T-helper 17 cell (primary cell): ENCODE data around the gene PTPRT. TPM values are rescaled to one million over a fixed set of nuclear protein-coding genes. Genes with fewer than 3 reads are reported as not detected.

Experiments
- ATAC-seq: fragments of 150-1000 bp; cut with Tn5 transposase; 2 replicates; pipeline ENCODE4 v1.10.0; 2021; ENCODE audit warnings: mild to moderate bottlenecking, moderate library complexity
- DNase-seq, 3 donors: peaks; one replicate each; pipeline versions ENCODE4 v3.0.0 to v3.0.0-alpha.2; 2020 to 2021
- H3K9me3 ChIP-seq: one replicate; pipeline ENCODE4 v1.7.0; 2013; ENCODE audit warnings: low read length, mild to moderate bottlenecking; ENCODE audit not compliant: control insufficient read depth, poor library complexity, severe bottlenecking
- H3K27ac Mint-ChIP-seq: one replicate; pipeline ENCODE4 v1.8.0; 2022; ENCODE audit warnings: mild to moderate bottlenecking, moderate library complexity, mixed read lengths
- H3K27me3 Mint-ChIP-seq: one replicate; pipeline ENCODE4 v1.8.0; 2022; ENCODE audit warnings: mixed read lengths
- H3K36me3 Mint-ChIP-seq: one replicate; pipeline ENCODE4 v1.8.0; 2022; ENCODE audit warnings: low read depth, mixed read lengths
- H3K4me1 Mint-ChIP-seq: one replicate; pipeline ENCODE4 v1.8.0; 2022; ENCODE audit warnings: mild to moderate bottlenecking, mixed read lengths
- H3K4me3 Mint-ChIP-seq: one replicate; pipeline ENCODE4 v1.8.0; 2022; ENCODE audit warnings: mild to moderate bottlenecking, moderate library complexity, mixed read lengths
- total RNA-seq, 4 donors: library from RNA in 2 of 4; stranded (reverse) in 2 of 4; gene quantifications; one replicate each; pipeline ENCODE4 v1.2.3 and lab custom pipeline; 2022 to 2026

The PTPRT gene
- total RNA-seq, 2 donors from 2014 or later, result not detected

DNA sequence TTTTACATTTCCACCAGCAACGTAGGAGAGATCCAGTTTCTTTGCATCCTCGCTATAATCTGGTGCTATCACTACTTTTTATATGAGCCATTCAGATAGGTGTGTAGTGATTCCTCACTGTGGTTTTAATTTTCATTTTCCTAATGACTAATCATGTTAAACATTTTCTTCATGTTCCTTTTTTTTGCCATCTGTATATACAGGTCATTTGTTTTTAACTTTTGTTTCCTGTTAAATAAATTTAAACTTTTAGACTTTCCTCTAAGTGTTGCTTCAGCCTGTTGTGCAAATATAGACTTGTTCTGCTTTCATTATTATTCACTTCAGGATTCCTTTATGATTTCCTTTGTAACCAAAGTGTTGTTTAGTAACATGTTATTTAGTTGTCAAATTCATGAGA lies 697.4 kb downstream of the PTPRT start:
- no peaks in the 10 kb centered on the region for H3K27me3 Mint-ChIP-seq
- no peak for ATAC-seq
- no peaks in the 10 kb centered on the region for H3K4me1 Mint-ChIP-seq
- no peak overlapping the region for H3K4me3 Mint-ChIP-seq
- no peak overlapping the region for H3K27ac Mint-ChIP-seq
- no peaks in the 10 kb centered on the region for H3K9me3 ChIP-seq
- no peaks in the 10 kb centered on the region for H3K36me3 Mint-ChIP-seq
- DNase-seq, result no peak

DNA sequence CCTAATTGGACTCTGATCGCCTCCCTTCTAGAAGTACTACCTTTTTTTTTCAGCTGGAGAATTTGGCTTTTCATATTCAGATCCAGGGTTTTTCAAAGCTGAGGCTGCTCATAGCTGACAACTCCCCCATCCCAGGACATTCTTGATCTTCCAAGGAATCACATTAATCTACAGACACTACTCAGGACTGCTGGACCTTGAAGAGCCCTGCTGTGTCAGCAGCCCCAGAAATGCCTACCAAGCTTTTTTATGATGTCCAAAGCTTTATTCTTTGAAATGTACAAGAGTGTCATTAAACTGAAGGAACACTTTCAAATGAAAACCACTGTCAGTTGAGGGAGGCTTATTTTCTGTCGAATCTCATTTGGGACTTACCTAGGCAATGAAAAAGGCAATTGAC lies 704.1 kb downstream of the PTPRT start:
- H3K27ac Mint-ChIP-seq, result no peak overlapping the region
- H3K9me3 ChIP-seq, result no peaks in the 10 kb centered on the region

DNA sequence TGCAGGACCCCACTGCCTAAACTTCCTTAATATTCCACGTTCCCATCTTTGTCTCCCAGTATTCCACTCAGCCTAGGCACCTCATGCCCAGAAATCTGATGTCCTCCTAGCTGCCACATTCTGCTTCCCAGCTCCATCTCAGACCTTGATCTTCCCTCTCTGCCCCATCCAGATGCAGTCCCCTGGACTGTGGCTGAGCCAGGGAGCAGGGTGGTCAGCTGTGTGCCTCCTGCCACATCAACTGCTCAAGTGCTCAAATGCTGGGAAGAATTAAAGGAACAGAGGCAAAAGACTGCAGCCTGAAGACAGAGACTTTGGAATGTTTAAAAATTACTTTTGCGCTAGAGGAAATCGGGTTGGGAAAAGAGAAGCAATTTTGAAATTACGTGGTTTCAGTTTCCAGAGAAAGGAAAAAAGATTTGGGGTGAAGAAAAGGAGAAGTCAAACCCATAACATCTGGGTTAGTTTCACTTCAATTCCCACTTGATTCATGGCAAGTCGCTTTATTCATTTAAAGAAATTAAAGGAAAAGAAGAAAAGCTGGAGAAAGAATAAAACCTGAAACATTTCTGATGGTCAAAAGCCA lies 704.8 kb downstream of the PTPRT start:
- ATAC-seq (no peak), DNase-seq (no peak)
- H3K4me3 Mint-ChIP-seq, result no peak overlapping the region
- H3K27me3 Mint-ChIP-seq, result no peaks in the 10 kb centered on the region
- no peaks in the 10 kb centered on the region for H3K36me3 Mint-ChIP-seq
- no peaks in the 10 kb centered on the region for H3K4me1 Mint-ChIP-seq
- H3K9me3 ChIP-seq, result no peaks in the 10 kb centered on the region
- H3K27ac Mint-ChIP-seq, result no peak overlapping the region

More for the DNA sequence above, 704.1 kb downstream of the PTPRT start:
- no peak overlapping the region for H3K4me3 Mint-ChIP-seq
- DNase-seq (no peak), ATAC-seq (no peak)
- no peaks in the 10 kb centered on the region for H3K27me3 Mint-ChIP-seq
- H3K36me3 Mint-ChIP-seq, result no peaks in the 10 kb centered on the region
- no peaks in the 10 kb centered on the region for H3K4me1 Mint-ChIP-seq

DNA sequence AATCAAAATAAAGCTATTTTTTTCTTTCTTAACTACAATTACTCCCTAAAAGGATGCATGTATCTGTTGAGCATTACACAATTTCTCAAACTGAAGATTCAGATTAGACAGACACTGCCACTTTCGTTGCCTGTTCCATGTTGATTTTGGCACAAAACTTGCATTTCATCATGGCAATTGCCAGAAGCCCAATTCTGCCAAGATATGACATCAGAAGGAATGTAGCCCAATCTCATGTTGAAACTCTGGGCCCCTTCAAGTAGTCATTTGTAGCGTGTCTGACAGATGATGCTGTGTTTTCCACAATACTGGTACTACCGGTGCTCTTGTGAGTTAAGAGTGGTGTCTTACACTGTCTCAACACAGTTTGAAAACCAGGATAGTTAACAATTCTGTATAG lies 705.4 kb downstream of the PTPRT start:
- ATAC-seq (no peak), DNase-seq (no peak)
- Mint-ChIP-seq H3K27me3 (no peaks in the 10 kb centered on the region), H3K27ac (no peak overlapping the region), H3K4me1 (no peaks in the 10 kb centered on the region), H3K4me3 (no peak overlapping the region), H3K36me3 (no peaks in the 10 kb centered on the region)
- H3K9me3 ChIP-seq, result no peaks in the 10 kb centered on the region

DNA sequence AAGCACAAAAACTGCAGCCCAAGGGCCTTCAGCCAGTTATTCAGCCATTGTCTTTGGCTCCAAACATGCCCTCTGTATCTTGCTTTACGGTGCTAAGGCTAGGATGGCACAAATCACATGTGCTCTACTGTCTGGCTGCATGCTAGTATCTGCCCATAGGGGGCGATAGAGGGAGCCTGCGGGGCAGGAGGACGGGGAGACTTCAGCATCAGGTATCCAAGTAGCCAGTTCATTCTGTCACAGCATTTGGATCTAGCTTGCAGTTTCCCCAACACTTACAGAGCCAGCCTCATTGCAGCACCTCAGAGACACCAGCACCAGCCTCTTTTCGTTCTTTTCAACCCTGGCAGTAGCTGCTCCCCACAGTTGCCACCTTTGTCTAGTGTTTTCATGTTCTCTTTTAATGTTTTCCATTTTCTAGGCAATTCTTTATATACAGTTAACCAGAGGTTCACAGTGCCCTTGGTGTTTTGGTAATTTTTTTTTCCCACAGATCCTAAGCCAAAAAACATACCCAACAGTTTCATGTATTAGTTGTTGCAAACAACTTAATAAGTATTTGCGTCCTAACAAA lies 705.9 kb downstream of the PTPRT start:
- H3K4me3 Mint-ChIP-seq, result no peak overlapping the region
- DNase-seq, result no peak
- H3K9me3 ChIP-seq, result no peaks in the 10 kb centered on the region
- H3K4me1 Mint-ChIP-seq, result no peaks in the 10 kb centered on the region
- no peaks in the 10 kb centered on the region for H3K36me3 Mint-ChIP-seq
- no peak for ATAC-seq
- no peaks in the 10 kb centered on the region for H3K27me3 Mint-ChIP-seq
- H3K27ac Mint-ChIP-seq, result no peak overlapping the region

DNA sequence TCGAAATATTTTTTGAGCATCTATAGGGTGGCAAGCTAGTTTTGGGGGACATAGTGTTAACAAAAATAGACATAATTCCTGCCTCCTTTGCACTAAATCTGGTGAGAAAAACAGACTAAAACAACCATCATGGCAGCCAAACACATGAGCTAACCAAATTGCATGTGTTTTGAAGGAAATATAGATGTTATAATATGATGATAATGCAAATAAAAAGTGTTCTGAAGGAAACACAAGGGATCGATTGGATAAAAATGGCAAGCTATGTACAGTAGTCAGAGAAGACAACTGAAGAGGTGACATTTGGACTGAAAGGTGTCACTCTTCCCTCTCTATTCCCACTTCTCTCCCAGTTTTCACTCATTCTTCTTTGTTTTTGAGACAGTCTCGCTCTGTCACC lies 706.9 kb downstream of the PTPRT start:
- H3K9me3 ChIP-seq, result no peaks in the 10 kb centered on the region
- DNase-seq, result no peak
- Mint-ChIP-seq H3K4me1 (no peaks in the 10 kb centered on the region), H3K4me3 (no peak overlapping the region), H3K27me3 (no peaks in the 10 kb centered on the region), H3K36me3 (no peaks in the 10 kb centered on the region), H3K27ac (no peak overlapping the region)
- no peak for ATAC-seq

DNA sequence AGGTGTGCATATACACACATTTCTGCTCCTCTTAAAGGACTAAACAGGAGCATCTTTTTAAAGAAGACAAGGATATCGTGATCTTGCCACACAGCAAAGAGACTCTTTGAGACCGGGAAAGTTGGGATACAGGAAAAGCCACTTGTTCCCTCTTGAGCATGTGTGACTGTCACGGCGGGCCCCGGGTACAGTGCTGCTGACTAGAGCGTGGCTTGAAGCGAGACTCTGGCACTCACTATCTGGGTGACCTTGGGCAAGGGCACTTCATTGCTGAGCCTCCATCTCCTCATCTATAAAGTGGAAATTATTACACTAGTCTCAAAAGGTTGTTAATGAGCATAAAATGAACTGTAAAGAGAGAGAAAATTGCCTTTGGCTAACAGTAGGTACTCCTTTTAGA lies 713.9 kb downstream of the PTPRT start:
- Mint-ChIP-seq H3K4me3 (no peak overlapping the region), H3K27me3 (no peaks in the 10 kb centered on the region), H3K4me1 (no peaks in the 10 kb centered on the region), H3K36me3 (no peaks in the 10 kb centered on the region), H3K27ac (no peak overlapping the region)
- ATAC-seq (no peak), DNase-seq (no peak)
- no peaks in the 10 kb centered on the region for H3K9me3 ChIP-seq

DNA sequence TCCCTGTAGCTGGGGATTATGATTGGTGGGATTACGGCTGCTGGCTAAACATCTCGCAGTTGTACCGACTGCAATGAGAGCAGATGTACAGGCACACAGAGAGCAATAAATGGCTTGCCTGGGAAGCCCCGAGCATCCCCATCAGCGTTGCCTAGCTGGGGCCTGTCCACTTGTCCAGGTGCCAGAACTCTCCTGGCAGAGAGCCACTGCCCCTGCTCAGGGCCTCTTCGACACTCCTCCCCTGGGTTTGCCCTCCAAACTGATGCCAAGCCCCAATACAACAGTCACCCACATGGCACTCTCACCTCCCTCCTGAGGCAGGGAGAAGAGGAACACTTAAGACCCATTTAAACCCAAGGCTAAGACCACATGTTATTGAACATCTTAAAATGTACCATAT lies 715.1 kb downstream of the PTPRT start:
- Mint-ChIP-seq H3K27me3 (no peaks in the 10 kb centered on the region), H3K36me3 (no peaks in the 10 kb centered on the region), H3K4me3 (no peak overlapping the region), H3K4me1 (no peaks in the 10 kb centered on the region), H3K27ac (no peak overlapping the region)
- ATAC-seq, result no peak
- H3K9me3 ChIP-seq, result no peaks in the 10 kb centered on the region
- DNase-seq, result no peak

DNA sequence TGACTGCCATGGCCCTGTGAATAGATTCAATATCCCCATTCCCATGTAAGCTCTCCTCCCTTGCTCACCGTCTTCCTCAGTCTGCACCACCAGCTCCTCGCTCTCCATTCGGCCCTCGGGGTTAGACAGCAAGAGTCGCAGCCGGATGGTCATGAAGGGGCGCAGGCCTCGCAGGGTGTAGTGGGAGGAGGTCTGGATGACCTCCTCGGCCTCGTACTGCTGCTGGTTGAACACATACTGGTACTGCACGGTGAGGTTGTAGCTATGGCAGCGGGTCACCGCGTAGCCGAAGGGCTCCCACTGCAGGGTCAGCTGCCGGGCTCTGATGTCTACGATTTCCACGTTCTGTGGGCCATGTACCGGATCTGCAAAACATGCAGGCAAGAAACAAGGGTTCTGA lies 717.5 kb downstream of the PTPRT start:
- DNase-seq, result no peak
- Mint-ChIP-seq H3K27ac (no peak overlapping the region), H3K36me3 (no peaks in the 10 kb centered on the region), H3K4me3 (no peak overlapping the region), H3K27me3 (no peaks in the 10 kb centered on the region), H3K4me1 (no peaks in the 10 kb centered on the region)
- ATAC-seq, result no peak
- no peaks in the 10 kb centered on the region for H3K9me3 ChIP-seq

DNA sequence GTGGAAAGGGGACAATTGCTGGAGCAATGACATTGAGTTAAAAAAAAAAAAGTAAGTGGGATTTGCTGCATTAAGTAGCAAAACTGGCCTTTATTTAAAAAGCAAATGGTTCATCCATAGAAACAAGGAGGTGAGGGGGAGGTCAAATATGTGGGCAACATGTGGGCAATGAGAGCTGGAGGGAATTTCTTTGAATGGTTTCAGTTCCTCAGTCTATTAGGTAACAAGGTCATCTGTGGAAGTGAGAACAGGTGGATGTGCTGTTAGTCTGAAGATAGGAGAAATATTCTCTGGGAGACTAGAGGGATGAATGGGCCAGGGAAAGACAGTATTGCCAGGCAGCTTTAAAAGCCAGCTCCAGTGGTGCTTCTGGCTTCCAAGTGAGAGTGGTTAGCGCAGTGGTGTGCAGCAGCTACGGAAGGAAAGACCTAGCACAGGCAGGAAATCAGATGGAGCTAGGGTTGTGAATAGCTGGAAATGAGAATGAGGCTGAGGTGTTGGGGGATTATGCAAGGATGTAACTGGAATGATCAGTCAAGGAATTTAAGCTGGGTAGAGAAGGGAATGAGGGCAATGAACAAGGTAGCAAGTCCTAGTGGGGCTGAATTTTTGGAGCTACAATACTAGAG lies 727.6 kb downstream of the PTPRT start:
- H3K4me1 Mint-ChIP-seq, result no peaks in the 10 kb centered on the region
- H3K4me3 Mint-ChIP-seq, result no peak overlapping the region
- ATAC-seq (no peak), DNase-seq (no peak)
- no peak overlapping the region for H3K27ac Mint-ChIP-seq
- no peaks in the 10 kb centered on the region for H3K9me3 ChIP-seq
- no peaks in the 10 kb centered on the region for H3K36me3 Mint-ChIP-seq
- no peaks in the 10 kb centered on the region for H3K27me3 Mint-ChIP-seq

DNA sequence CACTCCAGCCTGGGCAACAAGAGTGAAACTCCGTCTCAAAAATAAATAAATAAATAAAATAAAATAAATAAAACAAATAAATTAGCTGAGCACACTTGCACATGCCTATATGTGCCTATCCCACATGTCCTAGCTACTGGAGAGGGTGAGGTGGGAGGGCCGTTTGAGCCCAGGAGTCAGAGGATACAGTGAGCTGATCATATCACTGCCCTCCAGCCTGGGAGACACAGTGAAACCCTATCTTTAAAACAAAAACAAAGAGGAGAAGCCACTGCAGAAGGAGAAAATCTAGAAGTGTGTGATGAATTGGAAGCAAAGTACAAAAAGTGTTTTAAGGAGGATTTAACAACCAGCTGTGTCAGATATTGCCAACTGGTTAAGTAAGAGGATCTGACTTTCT lies 728.4 kb downstream of the PTPRT start:
- ATAC-seq, result no peak
- no peaks in the 10 kb centered on the region for H3K9me3 ChIP-seq
- Mint-ChIP-seq H3K4me3 (no peak overlapping the region), H3K36me3 (no peaks in the 10 kb centered on the region), H3K4me1 (no peaks in the 10 kb centered on the region), H3K27ac (no peak overlapping the region), H3K27me3 (no peaks in the 10 kb centered on the region)
- DNase-seq, result no peak

DNA sequence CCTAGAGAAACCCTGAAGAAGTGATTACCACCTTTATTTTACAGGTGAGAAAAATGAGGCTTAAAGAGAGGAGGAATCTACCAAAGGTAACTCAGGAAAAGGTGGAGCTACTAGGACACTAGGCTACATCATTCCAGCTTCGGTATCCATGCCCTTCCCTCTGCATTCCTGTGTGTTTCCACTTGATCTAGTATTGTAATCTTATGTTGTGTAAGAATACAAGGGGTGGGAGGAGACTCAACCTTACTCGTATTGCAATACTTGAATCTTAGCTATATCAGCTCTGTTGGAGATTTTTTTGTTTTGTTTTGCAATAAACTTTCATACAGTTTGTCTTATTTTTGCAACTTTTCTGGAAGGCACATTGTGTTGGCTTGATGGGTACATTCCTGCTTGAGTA lies 742.4 kb downstream of the PTPRT start:
- H3K27me3 Mint-ChIP-seq, result no peaks in the 10 kb centered on the region
- no peaks in the 10 kb centered on the region for H3K4me1 Mint-ChIP-seq
- no peak overlapping the region for H3K4me3 Mint-ChIP-seq
- ATAC-seq (no peak), DNase-seq (no peak)
- H3K9me3 ChIP-seq, result no peaks in the 10 kb centered on the region
- H3K27ac Mint-ChIP-seq, result no peak overlapping the region
- no peaks in the 10 kb centered on the region for H3K36me3 Mint-ChIP-seq

DNA sequence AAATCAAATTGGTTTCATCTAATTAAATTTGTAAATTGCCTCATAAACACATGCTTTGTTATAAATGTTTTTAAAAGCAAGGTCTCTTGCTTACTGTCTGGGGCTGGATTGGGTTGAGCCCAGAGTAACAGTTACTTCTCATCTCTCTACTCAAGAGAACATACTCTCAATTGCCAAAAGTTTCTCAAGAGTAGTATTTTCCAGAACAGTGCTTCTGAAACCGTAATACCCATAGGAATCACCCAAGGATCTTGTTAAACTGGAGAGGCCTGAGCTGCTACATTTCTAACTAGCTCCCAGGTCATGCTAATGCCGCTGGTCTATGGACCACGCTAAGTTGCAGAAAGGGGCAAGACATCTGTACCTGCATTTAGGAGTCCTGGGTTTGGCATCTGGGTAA lies 744.9 kb downstream of the PTPRT start:
- H3K36me3 Mint-ChIP-seq, result no peaks in the 10 kb centered on the region
- H3K27me3 Mint-ChIP-seq, result no peaks in the 10 kb centered on the region
- no peaks in the 10 kb centered on the region for H3K9me3 ChIP-seq
- no peak for ATAC-seq
- no peak for DNase-seq
- H3K27ac Mint-ChIP-seq, result no peak overlapping the region
- H3K4me1 Mint-ChIP-seq, result no peaks in the 10 kb centered on the region
- no peak overlapping the region for H3K4me3 Mint-ChIP-seq

DNA sequence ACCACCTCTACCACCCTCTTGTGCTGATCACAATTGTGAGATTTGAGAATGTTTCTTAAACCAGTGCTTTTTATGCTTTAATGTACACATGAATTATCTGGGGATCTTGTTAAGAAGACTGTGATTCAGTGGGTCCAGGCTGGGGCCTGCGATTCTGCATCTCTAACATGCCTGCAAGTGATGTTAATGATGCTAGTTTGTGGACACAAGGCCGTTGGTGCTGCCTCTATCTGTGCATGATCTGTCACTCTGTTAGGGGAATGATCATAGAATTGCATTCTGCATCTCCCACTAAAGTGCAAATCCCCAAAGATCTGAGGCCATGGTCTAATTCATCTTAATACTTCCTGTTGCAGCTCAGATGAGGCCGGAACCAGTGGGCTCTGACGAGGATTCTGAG lies 746.5 kb downstream of the PTPRT start:
- H3K27ac Mint-ChIP-seq, result no peak overlapping the region
- no peaks in the 10 kb centered on the region for H3K9me3 ChIP-seq
- H3K27me3 Mint-ChIP-seq, result no peaks in the 10 kb centered on the region
- no peak overlapping the region for H3K4me3 Mint-ChIP-seq
- DNase-seq (no peak), ATAC-seq (no peak)
- H3K36me3 Mint-ChIP-seq, result no peaks in the 10 kb centered on the region
- no peaks in the 10 kb centered on the region for H3K4me1 Mint-ChIP-seq
